Tibial artery (tissue), 4 donors: Measurements from ENCODE around the gene APIP.
A peak's percentile ranks its signal among the peaks of the same experiment; 100 is the strongest.

Experiments
- DNase-seq, 2 donors: peaks; one replicate each; pipeline ENCODE4 v3.0.0-alpha.2; 2019
- H3K27ac ChIP-seq, 2 donors: fragments of 200-600 bp; sonication (generic) in 1 of 2; 1 replicate in 1 of 2; 2 replicates in 1 of 2; pipeline ENCODE4 v1.5.1; 2018 to 2019; ENCODE audit warnings: mild to moderate bottlenecking in 1 of 2
- H3K27me3 ChIP-seq, 2 donors: fragments of 200-600 bp; sonication (generic) in 1 of 2; one replicate each; pipeline versions ENCODE4 v1.5.1 to v1.6.0; 2016 to 2019
- H3K36me3 ChIP-seq, 3 donors: fragments of 200-600 bp; sonication (generic) in 2 of 3; one replicate each; pipeline ENCODE4 v1.5.1; 2016 to 2019; ENCODE audit warnings: mild to moderate bottlenecking in 2 of 3
- H3K4me1 ChIP-seq, 4 donors: fragments of 200-600 bp; sonication (generic) in 2 of 4; 1 replicate in 3 of 4; 2 replicates in 1 of 4; pipeline ENCODE4 v1.5.1; 2016 to 2019
- H3K4me3 ChIP-seq, 2 donors: fragments of 200-600 bp; sonication (generic) in 1 of 2; 1 replicate in 1 of 2; 2 replicates in 1 of 2; pipeline ENCODE4 v1.5.1; 2018 to 2019; ENCODE audit warnings: mild to moderate bottlenecking in 2 of 2
- H3K9me3 ChIP-seq, 3 donors: fragments of 200-600 bp; sonication (generic) in 1 of 3; one replicate each; pipeline ENCODE4 v1.5.1; 2016 to 2019
- CTCF ChIP-seq, 2 experiments: fragments of 200-600 bp in 1 of 2; fragments of 450-650 bp in 1 of 2; IDR thresholded peaks; one replicate each; pipeline ENCODE4 v1.5.1; 2017 to 2019; ENCODE audit warnings: antibody characterized with exemption in 2 of 2, mild to moderate bottlenecking in 1 of 2, moderate library complexity in 1 of 2
- intact Hi-C: fragments of 100-400 bp; cut with DNase I; formaldehyde crosslinking; loops from one replicate; pipeline ENCODE4 v1.15.0; 2023; ENCODE audit warnings: low total_unique reads

APIP gene

GRCh38 chr11:34891611-34892010 lies 24.6 kb downstream of the APIP start:
- H3K36me3 ChIP-seq = peaks cover 10 to 16% (median 11%) of the 10 kb centered on the region in 3 donors
- H3K27ac ChIP-seq = no peak overlapping the region
- no peak for TF ChIP-seq CTCF (IDR thresholded peaks at IDR 0.05)
- H3K27me3 ChIP-seq = no peaks in the 10 kb centered on the region
- no peaks in the 10 kb centered on the region for H3K9me3 ChIP-seq
- no peaks in the 10 kb centered on the region for H3K4me1 ChIP-seq
- no peak for DNase-seq
- H3K4me3 ChIP-seq = no peak overlapping the region
- intact Hi-C loops = loop anchor here (10.0 kb wide), 1 partner anchor 307 kb away; no protein-coding TSS in a partner anchor

GRCh38 chr11:34890812-34891211 lies 25.4 kb downstream of the APIP start:
- intact Hi-C loops = loop anchor here (10.0 kb wide), 1 partner anchor 306 kb away; no protein-coding TSS in a partner anchor
- H3K4me1 ChIP-seq = no peaks in the 10 kb centered on the region
- H3K36me3 ChIP-seq = peaks cover 12 to 17% (median 16%) of the 10 kb centered on the region in 3 donors
- no peaks in the 10 kb centered on the region for H3K27me3 ChIP-seq
- peak; percentile 12 to 51 for TF ChIP-seq CTCF (IDR thresholded peaks at IDR 0.05)
- H3K4me3 ChIP-seq = no peak overlapping the region
- no peaks in the 10 kb centered on the region for H3K9me3 ChIP-seq
- no peak overlapping the region for H3K27ac ChIP-seq
- no peak for DNase-seq

- no peak overlapping the region for H3K4me3 ChIP-seq
- no peak for TF ChIP-seq CTCF (IDR thresholded peaks at IDR 0.05)
- H3K36me3 ChIP-seq = peaks cover 16 to 22% (median 18%) of the 10 kb centered on the region in 3 donors
- no peak for DNase-seq
- no peak overlapping the region for H3K27ac ChIP-seq
- no peaks in the 10 kb centered on the region for H3K9me3 ChIP-seq
- no peaks in the 10 kb centered on the region for H3K4me1 ChIP-seq
- intact Hi-C loops = loop anchor here (10.0 kb wide), 1 partner anchor 305 kb away; no protein-coding TSS in a partner anchor
- no peaks in the 10 kb centered on the region for H3K27me3 ChIP-seq
Measured at GRCh38 chr11:34890089-34890488, 26.1 kb downstream of the APIP start.

GRCh38 chr11:34887260-34887659 lies 28.9 kb downstream of the APIP start:
- Histone ChIP-seq H3K9me3 (no peaks in the 10 kb centered on the region), H3K27me3 (no peaks in the 10 kb centered on the region), H3K4me3 (no peak overlapping the region), H3K4me1 (no peaks in the 10 kb centered on the region), H3K27ac (no peak overlapping the region), H3K36me3 (peaks cover 21 to 33% (median 29%) of the 10 kb centered on the region in 3 donors)
- TF ChIP-seq CTCF (IDR thresholded peaks at IDR 0.05) = no peak
- intact Hi-C loops = no loop called here
- no peak for DNase-seq

GRCh38 chr11:34886609-34887008 lies 29.6 kb downstream of the APIP start:
- no peak for TF ChIP-seq CTCF (IDR thresholded peaks at IDR 0.05)
- peaks cover 27 to 39% (median 32%) of the 10 kb centered on the region in 3 donors for H3K36me3 ChIP-seq
- H3K27ac ChIP-seq = no peak overlapping the region
- no peaks in the 10 kb centered on the region for H3K4me1 ChIP-seq
- H3K27me3 ChIP-seq = no peaks in the 10 kb centered on the region
- DNase-seq = no peak
- H3K9me3 ChIP-seq = no peaks in the 10 kb centered on the region
- H3K4me3 ChIP-seq = no peak overlapping the region
- intact Hi-C loops = no loop called here

GRCh38 chr11:34881900-34882299 lies 34.3 kb downstream of the APIP start:
- Histone ChIP-seq H3K27me3 (no peaks in the 10 kb centered on the region), H3K4me1 (no peaks in the 10 kb centered on the region), H3K36me3 (peaks cover 15 to 33% (median 27%) of the 10 kb centered on the region in 3 donors), H3K4me3 (no peak overlapping the region), H3K9me3 (no peaks in the 10 kb centered on the region), H3K27ac (no peak overlapping the region)
- intact Hi-C loops = no loop called here
- no peak for TF ChIP-seq CTCF (IDR thresholded peaks at IDR 0.05)
- DNase-seq = no peak
